Measurements from ENCODE around the gene ZNF487.

The ZNF487 gene

DNA sequence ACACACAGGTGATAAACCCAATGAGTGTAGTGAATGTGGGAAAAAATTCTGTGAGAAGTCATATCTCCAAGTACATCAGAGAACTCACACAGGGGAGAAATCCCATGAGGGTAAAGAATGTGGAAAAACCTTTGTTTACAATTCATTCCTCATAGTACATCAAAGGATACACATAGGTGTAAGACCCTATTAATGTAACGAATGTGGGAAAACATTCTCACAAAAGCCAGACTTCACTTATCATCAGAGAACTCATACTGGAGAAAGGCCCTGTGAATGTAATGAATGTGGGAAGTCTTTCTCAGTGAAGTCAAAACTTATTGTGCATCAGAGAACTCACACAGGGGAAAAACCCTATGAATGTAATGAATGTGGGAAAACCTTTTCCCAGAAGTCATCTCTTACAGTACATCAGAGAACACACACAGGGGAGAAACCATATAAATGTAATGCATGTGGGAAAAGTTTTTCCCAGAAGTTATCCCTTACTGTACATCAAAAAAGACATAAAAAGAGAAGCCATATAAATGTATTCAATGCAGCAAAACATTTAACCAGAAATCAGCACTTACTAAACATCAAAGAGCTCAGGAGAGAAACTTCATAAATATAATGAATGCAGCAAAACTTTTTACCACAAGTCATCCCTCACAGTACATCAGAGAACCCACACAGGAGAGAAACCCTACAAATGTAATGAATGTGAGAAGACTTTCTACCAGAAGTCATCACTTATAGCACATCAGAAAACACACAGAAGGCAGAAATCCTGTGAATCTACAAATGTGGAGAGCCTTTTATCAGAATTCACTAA, 87.7 kb downstream of the ZNF487 start:
- DNase-seq (ENCODE audit: low read depth in 2 of 2) = no peak

Data from stimulated activated CD8-positive, alpha-beta memory T cell treated with anti-CD3 and anti-CD28 coated beads, Interleukin-7, amount 100 ng/mL, for 1 hour (primary cell).